ENCODE measurements around the gene PPL.
"Not testable (repeated sequence)": the region's sequence is repeated elsewhere in the genome, so short reads cannot be mapped to it uniquely, and the experiment has no call there.

GRCh38 chr16:4963527-4963926 is 26.6 kb upstream of the PPL start:
- not testable (repeated sequence) for TF ChIP-seq HDAC6 (IDR thresholded peaks at IDR 0.05; ENCODE audit: low read depth, low read length); ZBTB20 (CRISPR knock-in tag; IDR thresholded peaks at IDR 0.05; ENCODE audit: borderline replicate concordance, low read depth); ZNF577 (CRISPR knock-in tag; IDR thresholded peaks at IDR 0.05; ENCODE audit: borderline replicate concordance, low read depth); CHD2 (IDR thresholded peaks at IDR 0.05; ENCODE audit: low read depth, low read length); PRDM15 (CRISPR knock-in tag; IDR thresholded peaks at IDR 0.05)

All from HepG2 (cell line).